ENCODE measurements around the gene PLCG2. TPM values are rescaled to one million over a fixed set of nuclear protein-coding genes. Genes with fewer than 3 reads are reported as not detected.
"Not testable (repeated sequence)": the region's sequence is repeated elsewhere in the genome, so short reads cannot be mapped to it uniquely, and the experiment has no call there.

The PLCG2 gene
- polyA plus RNA-seq, 3 donors: 2.0 to 16.2 (median 8.4) TPM

- 71 to 88% (median 88%) methylated on average over 14 of the region's 14 CpGs for WGBS, 3 donors
- H3K27ac ChIP-seq (ENCODE audit: low read depth, low read length): no peak overlapping the region
Observed at GRCh38 chr16:81912395-81912794, 133.3 kb downstream of the PLCG2 start.

DNA sequence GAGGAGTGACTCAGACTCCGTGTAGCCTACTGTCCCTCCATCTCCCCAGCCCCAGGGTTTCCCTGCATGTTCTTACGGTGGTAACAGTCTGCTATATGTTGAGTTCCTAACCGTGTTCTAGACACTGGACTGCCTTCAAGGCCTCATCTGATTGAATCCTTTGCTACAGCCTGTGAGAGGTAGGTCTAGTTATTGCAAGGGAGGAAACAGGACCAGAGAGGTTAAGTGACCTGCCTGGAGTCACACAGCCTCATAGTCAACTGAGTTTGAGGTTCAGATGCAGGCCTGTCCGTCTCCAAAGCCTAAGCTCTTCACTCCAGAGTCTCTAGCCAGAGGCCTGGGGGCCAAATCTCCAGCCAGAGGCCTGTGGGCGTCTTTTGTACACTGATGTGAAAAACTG, 134.1 kb downstream of the PLCG2 start:
- no peak overlapping the region for H3K27ac ChIP-seq (ENCODE audit: low read depth, low read length)
- 79 to 83% (median 79%) methylated on average over 5 of the region's 5 CpGs for WGBS, 3 donors

- 75 to 94% (median 92%) methylated on average over 2 of the region's 2 CpGs for WGBS, 3 donors
- H3K27ac ChIP-seq (ENCODE audit: low read depth, low read length): no peak overlapping the region
Observed at GRCh38 chr16:81917375-81917774, 138.3 kb downstream of the PLCG2 start.

GRCh38 chr16:81918927-81919326, 139.8 kb downstream of the PLCG2 start:
- no peak overlapping the region for H3K27ac ChIP-seq (ENCODE audit: low read depth, low read length)
- 82 to 98% (median 96%) methylated on average over 2 of the region's 2 CpGs for WGBS, 3 donors

DNA sequence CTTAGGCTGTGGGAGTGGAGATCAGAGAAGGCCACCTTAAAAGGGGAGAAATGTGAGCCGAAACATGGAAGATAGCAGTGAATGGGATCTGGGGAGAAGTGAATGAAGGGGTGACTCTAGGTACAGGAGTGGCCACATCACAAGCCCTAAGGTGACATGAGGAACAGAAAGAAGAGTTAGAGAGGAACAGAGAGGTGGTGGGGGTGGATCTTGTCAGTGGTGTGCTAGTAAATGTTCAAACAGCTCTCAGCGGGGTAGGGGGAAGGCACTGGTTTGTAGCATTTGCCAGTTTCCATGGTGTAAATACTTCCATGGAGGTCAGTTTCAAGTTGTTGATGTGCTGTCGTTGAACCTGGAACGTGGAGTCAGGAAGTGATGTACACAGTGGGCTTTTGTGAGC, 141.4 kb downstream of the PLCG2 start:
- 87 to 91% (median 90%) methylated on average over 4 of the region's 4 CpGs for WGBS, 3 donors
- H3K27ac ChIP-seq (ENCODE audit: low read depth, low read length): no peak overlapping the region

- WGBS, 3 donors: 66 to 73% (median 71%) methylated on average over 12 of the region's 12 CpGs
- no peak overlapping the region for H3K27ac ChIP-seq (ENCODE audit: low read depth, low read length)
Observed at GRCh38 chr16:81921085-81921814, 142.2 kb downstream of the PLCG2 start.

DNA sequence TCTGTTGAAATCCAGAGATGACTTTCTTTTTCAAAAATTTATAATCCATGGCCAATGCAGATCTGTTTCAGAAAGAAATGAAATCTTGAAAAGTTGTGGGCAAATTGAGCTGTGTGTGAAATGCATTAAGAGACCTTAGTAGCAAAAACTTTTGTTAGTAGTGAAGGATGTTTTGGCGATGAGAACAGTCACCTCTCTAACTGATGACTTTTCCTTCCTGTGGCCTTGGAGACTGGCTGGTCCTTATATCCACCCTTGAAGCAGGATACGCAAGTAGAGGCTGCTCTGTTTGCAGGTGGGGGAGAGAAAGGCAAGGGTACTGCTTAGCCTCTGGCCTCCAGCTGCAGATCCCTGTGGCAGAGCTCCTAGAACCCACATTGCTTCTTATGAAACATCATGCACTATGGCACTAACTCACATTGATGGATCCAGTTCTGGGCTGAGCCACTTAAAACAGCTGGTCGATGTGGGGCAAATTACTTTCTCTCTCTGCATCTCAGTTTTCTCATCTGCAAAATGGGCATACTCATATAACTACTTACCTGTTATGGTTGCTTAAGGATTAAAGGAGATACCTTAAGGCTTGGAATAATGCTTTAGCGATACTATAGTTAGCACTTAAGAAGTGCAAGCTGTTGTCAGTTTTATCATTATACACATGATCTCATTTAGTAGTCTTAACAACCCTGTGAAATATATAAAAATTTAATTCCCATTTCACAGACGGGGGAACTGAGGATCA, 142.9 kb downstream of the PLCG2 start:
- WGBS, 3 donors: 84 to 87% (median 84%) methylated on average over 5 of the region's 5 CpGs
- no peak overlapping the region for H3K27ac ChIP-seq (ENCODE audit: low read depth, low read length)

GRCh38 chr16:81923296-81923695, 144.2 kb downstream of the PLCG2 start:
- WGBS, 3 donors: 75 to 80% (median 79%) methylated on average over 9 of the region's 9 CpGs
- no peak overlapping the region for H3K27ac ChIP-seq (ENCODE audit: low read depth, low read length)

DNA sequence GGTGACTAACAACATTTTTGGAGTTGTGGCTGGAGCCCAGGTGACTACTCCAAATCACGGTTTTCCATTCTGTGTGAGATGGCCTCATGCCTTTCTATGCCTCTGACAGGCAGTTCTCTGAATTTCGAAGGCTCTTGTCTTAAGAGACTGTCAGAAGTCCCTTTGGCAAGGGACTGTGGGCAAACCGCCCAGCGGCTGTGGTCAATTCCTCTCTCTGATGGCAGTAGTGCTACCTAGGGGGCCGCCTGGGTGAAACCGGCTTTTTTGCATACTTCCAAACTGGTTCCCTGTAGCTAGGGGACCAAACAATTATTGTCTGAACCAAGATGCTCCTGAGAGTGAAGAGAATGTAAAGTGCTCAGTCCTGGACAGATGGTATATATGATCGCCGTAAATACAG, 145.9 kb downstream of the PLCG2 start:
- no peak overlapping the region for H3K27ac ChIP-seq (ENCODE audit: low read depth, low read length)
- WGBS, 3 donors: 82 to 91% (median 89%) methylated on average over 8 of the region's 8 CpGs

DNA sequence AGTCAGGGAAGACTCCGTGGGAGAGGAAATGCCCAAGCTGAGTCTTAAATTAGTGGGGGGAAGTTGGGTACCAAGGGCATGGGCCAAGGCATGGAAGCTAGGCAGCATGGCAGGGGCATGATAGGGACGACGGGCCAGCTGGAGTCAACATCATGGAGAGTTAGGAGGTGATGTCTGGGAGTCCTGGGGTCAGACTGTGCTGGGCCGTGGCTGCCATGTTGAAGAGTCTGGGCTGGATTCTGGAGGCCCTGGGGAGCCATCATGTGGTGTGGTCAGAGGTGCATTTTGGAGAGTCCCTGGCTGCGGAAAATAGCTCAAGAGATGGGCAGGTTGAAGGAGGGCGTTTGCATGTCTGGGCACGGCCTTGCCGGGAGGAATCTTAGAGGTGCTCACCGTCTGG, 146.9 kb downstream of the PLCG2 start:
- no peak overlapping the region for H3K27ac ChIP-seq (ENCODE audit: low read depth, low read length)
- WGBS, 3 donors: 77 to 90% (median 79%) methylated on average over 9 of the region's 9 CpGs

- H3K27ac ChIP-seq (ENCODE audit: low read depth, low read length): no peak overlapping the region
- 73 to 89% (median 84%) methylated on average over 5 of the region's 5 CpGs for WGBS, 3 donors
Observed at GRCh38 chr16:81927561-81928185, 148.6 kb downstream of the PLCG2 start.

- no peak overlapping the region for H3K27ac ChIP-seq (ENCODE audit: low read depth, low read length)
- 77 to 81% (median 78%) methylated on average over 16 of the region's 16 CpGs for WGBS, 3 donors
Observed at GRCh38 chr16:81928271-81928918, 149.3 kb downstream of the PLCG2 start.

- H3K27ac ChIP-seq (ENCODE audit: low read depth, low read length): no peak overlapping the region
- 35 to 57% (median 45%) methylated on average over 8 of the region's 8 CpGs for WGBS, 3 donors
Observed at GRCh38 chr16:81928975-81929374, 149.9 kb downstream of the PLCG2 start.

DNA sequence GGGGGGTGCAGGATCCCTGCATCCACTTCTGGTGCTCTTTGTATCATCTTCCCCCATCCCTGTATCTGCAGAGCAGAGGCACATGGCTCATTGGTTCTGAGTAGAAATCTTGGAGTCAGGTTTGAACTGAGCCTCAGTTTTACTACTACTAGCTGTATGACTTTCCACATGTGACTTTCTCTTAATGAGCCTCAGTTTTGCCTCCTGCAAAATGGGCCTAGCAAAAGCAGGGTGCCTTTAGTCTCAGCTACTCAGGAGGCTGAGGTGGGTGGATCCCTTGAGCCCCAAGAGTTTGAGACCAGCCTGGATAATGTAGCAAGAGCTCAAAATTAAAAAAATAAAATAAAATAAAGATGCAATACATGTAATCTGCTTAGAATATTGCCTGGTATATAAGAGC, 150.8 kb downstream of the PLCG2 start:
- H3K27ac ChIP-seq (ENCODE audit: low read depth, low read length): no peak overlapping the region

GRCh38 chr16:81931927-81932326, 152.8 kb downstream of the PLCG2 start:
- no peak overlapping the region for H3K27ac ChIP-seq (ENCODE audit: low read depth, low read length)
- 73 to 93% (median 87%) methylated on average over 5 of the region's 5 CpGs for WGBS, 3 donors

GRCh38 chr16:81932668-81933067, 153.6 kb downstream of the PLCG2 start:
- H3K27ac ChIP-seq (ENCODE audit: low read depth, low read length): no peak overlapping the region
- 66 to 89% (median 81%) methylated on average over 4 of the region's 4 CpGs for WGBS, 3 donors

DNA sequence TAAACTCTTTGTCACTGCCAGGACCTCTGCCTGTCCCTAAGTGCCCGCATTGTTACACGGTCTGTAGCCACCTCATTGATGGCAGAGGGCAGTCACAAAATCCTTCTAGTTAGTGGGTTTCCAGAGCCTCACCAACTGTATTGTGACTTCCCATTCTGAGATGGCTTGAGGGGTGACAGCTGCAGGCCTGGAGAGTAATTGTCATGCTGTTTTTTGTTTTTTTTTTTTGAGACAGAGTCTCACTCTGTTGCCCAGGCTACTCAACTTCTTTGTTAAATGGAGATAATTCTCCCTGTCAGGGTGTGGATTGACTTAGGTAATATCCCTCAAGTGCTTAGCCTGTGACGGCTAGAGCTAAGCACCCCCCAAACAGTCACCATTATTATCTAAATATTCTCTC, 154.3 kb downstream of the PLCG2 start:
- 85 to 96% (median 89%) methylated on average over 3 of the region's 3 CpGs for WGBS, 3 donors

DNA sequence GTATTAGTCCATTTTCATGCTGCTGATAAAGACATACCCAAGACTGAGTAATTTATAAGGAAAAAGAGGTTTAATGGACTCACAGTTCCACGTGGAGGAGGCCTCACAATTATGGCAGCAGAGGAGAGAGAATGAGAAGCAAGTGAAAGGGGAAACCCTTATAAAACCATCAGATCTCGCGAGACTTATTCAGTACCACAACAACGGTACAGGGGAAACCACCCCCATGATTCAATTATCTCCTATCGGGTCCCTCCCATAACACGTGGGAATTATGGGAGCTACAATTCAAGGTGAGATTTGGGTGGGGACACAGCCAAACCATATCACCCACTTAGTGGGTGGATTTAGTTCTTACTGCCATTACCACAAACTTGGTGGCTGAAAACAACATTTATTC, 155.6 kb downstream of the PLCG2 start:
- not testable (repeated sequence) for H3K27ac ChIP-seq (ENCODE audit: low read depth, low read length)
- WGBS, 3 donors: 79 to 84% (median 83%) methylated on average over 6 of the region's 6 CpGs

More for the DNA sequence above, 154.3 kb downstream of the PLCG2 start:
- H3K27ac ChIP-seq (ENCODE audit: low read depth, low read length): no peak overlapping the region
